Fibroblast of skin of scalp (primary cell): ENCODE results near the gene POMT1. TPM values are rescaled to one million over a fixed set of nuclear protein-coding genes. Genes with fewer than 3 reads are reported as not detected.
"Not testable (repeated sequence)": the region's sequence is repeated elsewhere in the genome, so short reads cannot be mapped to it uniquely, and the experiment has no call there.

ENCODE experiments used
- DNase-seq: peaks from one replicate; pipeline ENCODE4 v3.0.0-alpha.2; 2013
- polyA plus RNA-seq, 2 experiments: library from polyadenylated mRNA; unstranded; fragments of 120-200 nt; gene quantifications; one replicate each; pipeline ENCODE4 v1.2.1, GENCODE V29; 2013; ENCODE audit not compliant: insufficient read length in 2 of 2

POMT1 gene, protein sequence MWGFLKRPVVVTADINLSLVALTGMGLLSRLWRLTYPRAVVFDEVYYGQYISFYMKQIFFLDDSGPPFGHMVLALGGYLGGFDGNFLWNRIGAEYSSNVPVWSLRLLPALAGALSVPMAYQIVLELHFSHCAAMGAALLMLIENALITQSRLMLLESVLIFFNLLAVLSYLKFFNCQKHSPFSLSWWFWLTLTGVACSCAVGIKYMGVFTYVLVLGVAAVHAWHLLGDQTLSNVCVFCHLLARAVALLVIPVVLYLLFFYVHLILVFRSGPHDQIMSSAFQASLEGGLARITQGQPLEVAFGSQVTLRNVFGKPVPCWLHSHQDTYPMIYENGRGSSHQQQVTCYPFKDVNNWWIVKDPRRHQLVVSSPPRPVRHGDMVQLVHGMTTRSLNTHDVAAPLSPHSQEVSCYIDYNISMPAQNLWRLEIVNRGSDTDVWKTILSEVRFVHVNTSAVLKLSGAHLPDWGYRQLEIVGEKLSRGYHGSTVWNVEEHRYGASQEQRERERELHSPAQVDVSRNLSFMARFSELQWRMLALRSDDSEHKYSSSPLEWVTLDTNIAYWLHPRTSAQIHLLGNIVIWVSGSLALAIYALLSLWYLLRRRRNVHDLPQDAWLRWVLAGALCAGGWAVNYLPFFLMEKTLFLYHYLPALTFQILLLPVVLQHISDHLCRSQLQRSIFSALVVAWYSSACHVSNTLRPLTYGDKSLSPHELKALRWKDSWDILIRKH
- polyA plus RNA-seq (2013, experiment 1 of 2; ENCODE audit: insufficient read length) = 17.5 TPM
- 17.5 TPM for polyA plus RNA-seq (2013, experiment 2 of 2; ENCODE audit: insufficient read length)

DNA sequence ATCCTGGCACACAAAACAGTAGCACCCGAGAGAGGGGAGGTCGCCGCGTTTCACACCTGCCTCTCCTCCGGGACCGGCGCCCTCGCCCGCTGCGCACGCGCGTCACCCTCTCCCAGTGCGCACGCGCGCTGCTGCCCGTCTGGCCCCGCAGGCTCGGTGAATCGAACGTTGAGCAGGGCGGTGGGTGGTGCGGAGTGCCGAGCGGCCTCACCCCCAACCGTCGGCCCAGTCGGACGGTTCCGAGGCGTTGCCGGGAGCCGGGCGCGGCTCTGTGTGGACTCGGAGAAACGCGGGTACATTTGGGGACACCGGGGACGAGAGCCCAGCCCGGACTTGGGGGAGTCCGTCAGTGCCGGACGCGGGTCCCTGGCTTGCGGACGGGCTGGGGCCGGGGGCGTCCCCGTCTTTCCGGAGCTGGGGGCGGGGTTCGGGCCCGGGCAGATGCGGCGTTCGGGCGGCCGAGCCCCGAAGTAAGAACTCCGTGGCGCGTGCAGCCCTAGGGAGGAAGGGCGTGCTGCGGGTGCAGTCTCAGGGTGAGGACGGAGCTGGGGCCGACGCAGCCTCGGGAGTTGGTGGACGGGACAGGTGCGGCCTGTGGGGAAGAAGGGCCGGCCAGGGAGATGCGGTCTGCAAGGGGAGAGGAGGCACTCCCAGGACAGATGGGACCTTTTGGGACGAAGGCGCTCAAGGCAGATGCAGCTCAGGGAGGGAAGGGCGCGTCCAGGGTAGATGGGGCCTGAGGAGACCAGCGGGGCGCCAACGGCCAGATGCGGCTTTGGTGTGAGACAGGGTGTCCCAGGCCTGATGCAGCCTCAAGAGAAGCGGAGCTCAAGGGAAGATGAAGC lies at the start of gene POMT1:
POMT1 (plus strand) TSS at position 138 of the 845 bp plus-strand sequence. CDS start 1,301 bp downstream, outside the sequence.
- DNase-seq = peak; percentile 84

DNA sequence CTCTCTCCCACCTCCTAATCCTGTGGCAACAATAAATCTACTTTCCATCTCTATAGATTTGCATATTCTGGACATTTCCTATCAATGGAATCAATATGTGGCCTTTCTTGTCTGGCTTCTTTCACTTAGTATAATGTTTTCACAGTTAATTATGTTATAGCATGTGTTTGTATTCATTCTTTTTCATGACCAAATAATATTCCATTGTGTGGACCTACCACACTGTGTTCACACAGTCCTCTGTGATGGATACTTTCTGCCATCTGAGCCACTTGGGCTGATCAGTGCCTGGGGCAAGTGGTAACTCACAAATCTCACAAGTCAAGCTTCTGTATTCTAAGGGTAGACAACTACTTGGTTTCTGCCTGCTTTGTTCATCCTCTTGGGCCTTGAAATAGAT lies 48.7 kb upstream of the POMT1 start:
- no peak for DNase-seq

DNA sequence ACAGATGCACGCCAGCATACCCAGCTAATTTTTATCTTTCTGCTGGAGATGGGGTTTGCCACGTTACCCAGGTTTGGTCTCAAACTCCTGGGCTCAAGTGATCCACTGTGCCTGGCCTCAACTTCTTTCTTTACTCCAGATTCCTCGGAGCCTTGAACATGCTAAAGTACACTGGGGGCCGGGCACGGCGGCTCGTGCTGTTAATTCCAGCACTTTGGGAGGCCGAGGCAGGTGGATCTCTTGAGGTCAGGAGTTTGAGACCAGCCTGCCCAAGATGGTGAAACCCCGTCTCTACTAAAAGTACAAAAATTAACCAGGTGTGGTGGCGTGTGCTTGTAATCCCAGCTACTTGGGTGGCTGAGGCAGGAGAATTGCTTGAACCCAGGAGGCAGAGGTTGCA lies 47.1 kb upstream of the POMT1 start:
- not testable (repeated sequence) for DNase-seq

DNA sequence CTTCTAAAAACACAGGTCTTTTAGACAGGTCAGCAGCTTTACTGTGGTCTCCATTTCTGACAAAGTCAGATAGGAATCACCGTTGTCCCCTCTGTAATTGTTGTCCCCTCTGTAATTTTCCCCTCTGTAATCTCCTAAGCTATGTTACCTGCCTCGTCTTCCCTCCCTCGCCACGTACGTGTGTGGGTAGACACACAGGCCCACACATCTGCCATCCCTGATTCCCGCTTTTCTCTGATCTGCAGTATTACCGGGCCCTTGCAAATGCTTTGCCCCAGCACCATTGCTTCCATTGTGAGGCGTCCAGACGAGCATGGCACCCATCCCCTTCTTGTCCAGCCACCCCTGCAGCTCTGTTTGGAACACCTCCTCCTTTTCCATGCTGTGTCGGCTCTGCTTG lies 45.0 kb upstream of the POMT1 start:
- no peak for DNase-seq

- DNase-seq = no peak
These were observed 43.7 kb upstream of the POMT1 start for GRCh38 chr9:131459056-131459455.

DNA sequence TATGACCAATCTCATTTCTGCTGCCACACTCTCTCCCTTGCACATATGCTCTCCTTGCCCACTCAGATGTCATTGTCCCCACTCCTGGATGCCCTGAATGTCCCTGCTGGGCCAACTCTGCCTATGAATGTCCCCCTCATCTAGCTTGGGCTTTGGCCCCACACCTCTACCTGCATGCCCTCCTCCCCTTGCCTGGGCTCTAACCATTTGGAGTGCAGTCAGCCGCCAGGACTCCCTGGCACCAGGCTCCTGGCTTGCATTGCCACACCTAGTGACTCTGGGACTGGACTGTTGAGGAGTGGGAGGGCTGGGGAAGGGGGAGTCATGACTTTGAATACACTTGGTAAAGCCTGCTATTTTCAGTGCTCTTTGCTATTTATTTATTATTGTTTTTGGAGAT lies 41.6 kb upstream of the POMT1 start:
- DNase-seq = no peak

- DNase-seq = no peak
These were observed 38.2 kb upstream of the POMT1 start for GRCh38 chr9:131464354-131465000.

- DNase-seq = peak; percentile 36
These were observed 37.3 kb upstream of the POMT1 start for GRCh38 chr9:131465401-131465800.

GRCh38 chr9:131467214-131467935 lies 35.3 kb upstream of the POMT1 start:
- no peak for DNase-seq

DNA sequence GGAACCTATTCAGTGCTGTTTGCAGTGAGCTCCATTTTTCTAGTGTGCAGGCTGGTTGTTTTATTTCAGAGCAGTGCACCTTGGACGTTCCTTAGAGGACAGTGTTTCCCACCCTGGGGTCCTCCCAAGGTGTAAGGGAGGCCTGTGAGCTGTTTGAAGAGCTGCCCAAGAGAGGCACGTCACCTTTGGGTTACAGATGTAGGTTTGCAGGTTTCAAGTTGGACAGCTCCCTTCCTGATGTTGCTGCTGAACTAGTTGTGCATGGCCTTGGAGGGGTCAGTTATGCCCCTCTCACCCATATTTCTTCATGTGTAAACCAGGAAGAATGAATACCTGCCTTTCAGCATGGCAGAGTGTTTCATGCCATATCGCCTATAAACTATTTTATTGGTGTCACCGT lies 34.7 kb upstream of the POMT1 start:
- DNase-seq = no peak

GRCh38 chr9:131469356-131469755 lies 33.4 kb upstream of the POMT1 start:
- peak; percentile 64 for DNase-seq

GRCh38 chr9:131469951-131470350 lies 32.8 kb upstream of the POMT1 start:
- DNase-seq = no peak

GRCh38 chr9:131470581-131470991 lies 32.1 kb upstream of the POMT1 start:
- DNase-seq = no peak

GRCh38 chr9:131472085-131472484 lies 30.6 kb upstream of the POMT1 start:
- not testable (repeated sequence) for DNase-seq

DNA sequence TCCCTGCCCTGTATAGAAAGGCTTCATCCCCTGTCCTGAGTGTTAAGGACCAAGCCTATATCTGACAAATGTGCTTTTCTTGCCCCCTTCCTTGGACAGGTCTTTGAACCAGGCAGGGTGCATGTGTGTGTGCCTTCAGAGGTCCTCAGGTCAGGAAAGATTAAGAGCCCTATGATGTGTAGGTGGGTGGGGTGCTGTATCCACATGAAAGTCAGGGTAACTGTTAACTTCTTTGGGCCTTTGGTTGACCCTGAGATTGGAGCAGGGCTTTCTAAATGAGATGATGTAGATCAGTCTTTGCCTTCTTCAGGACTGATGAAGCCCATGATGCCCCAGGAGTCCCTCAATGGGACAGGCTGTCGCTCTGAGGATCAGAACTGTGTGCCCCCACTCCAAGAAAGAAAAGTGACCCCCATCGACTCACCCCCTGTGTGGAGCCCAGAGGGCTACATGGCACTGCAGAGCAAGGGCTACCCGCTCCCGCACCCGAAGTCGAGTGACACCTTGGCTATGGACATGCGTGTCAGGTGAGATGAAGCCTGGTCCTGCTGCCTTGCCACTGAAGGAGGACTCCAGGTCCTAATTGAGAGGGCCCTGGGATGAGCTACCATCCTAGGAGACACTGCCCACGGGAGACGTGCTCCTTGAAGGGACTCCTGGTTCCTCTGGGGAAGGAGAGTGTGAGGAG lies 29.4 kb upstream of the POMT1 start:
- DNase-seq = no peak

DNA sequence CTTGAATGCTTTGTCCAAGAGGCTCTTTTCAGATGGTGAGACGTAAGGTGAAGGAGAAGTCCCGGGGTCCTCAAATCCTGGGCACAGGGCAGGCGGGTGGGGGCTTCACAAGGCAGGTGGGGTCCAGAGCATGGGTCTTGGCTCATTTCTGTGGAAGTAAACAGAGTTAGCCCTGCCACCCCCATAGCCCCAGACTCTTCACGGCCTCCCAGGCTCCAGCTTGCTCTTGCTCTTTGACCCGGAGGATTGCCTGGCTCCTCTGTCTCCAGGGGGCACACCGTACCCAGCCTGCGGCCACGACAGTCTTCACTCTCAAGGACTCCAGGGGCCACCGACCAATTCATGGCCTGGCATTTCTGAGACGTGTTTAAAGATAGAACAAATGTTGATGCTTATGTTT lies 28.8 kb upstream of the POMT1 start:
- DNase-seq = no peak

GRCh38 chr9:131474711-131475110 lies 28.0 kb upstream of the POMT1 start:
- no peak for DNase-seq

DNA sequence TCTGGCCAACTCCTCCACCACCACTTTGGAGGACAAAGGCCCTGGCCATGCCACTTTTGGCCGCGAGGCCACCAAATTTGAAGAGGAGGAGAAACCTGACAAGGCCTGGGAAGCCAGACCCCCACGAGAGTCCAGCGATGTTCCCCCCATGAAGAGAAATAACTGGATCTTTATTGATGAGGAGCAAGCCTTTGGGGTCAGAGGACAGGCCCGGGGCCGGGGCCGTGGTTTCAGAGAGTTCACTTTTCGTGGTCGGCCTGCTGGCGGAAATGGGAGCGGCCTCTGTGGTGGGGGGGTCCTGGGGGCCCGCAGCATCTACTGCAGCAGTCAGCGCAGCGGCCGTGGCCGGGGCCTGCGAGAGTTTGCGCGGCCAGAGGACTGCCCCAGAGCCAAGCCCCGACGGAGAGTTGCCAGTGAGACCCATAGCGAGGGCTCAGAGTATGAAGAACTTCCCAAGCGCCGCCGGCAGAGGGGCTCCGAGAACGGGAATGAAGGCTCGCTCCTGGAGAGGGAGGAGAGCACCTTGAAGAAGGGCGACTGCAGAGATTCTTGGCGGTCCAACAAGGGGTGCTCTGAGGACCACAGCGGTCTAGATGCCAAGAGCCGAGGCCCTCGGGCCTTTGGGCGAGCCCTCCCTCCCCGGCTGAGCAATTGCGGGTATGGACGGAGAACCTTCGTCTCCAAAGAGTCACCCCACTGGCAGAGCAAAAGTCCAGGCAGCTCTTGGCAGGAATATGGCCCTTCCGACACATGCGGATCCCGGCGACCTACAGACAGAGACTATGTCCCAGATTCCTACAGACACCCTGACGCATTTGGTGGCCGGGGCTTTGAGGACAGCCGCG lies 27.4 kb upstream of the POMT1 start:
- DNase-seq = no peak

- DNase-seq = no peak
These were observed 26.6 kb upstream of the POMT1 start for GRCh38 chr9:131475956-131476776.
